ENCODE data around the gene MORN1.

MORN1 gene

GRCh38 chr1:2384941-2385481, 6.3 kb downstream of the MORN1 start:
- no peak for DNase-seq

- no peak for DNase-seq
Measured at GRCh38 chr1:2384130-2384860, 7.1 kb downstream of the MORN1 start.

DNA sequence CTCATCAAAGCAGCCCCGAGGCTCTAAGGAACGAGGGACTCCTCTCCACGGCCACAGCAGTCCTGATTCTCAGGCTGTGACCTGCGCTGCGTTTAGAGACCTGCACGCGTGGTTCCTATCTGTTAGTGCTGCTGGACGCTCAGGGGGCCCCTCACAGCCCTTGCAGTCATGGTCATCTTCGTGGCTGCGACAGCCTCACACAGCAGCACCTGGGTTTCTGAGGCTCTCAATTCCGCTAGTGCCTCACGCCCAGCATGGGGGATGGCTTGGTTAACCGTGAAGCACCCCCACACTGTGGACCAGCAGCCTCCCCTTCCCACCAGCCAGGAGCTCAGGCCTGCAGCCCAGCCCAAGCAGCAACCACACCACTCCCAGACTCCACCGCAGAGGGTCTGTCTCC, 7.8 kb downstream of the MORN1 start:
- DNase-seq, result no peak

DNA sequence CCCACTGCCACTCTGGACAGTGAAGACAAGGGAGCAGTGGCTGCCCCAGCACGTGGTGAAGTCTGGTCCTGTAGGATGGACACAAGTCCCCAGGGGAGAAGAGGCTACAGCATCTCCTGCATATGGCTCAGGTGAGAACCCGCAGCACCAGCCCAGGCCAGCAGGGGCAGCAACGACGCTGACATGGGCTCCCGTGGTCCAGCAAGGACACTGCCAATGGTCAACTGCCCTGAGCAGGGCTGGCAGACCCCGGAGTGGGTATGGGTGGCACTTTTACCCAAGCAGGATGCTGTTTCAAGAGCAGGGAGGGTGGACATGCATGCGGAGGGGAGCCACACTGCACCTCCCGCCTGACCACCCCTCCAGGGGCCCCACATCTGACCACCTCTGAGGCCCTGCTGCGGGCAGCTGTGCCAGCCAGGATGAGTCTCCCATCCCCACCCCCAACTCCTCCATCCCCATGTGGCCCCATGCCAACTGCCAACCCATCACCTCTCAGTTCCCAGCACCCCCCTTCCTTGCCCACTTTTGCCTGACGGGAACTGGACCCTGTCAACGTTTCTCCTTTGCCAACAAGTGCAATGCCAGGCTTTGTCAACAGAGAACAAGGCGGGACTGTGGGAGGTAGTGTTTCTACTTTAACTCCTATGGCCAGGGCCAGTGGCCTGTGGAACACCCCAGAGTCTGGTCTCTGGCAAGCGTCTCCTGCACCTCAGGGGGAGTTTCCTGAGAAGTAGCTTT, 8.6 kb downstream of the MORN1 start:
- DNase-seq, result peak; percentile 42

DNA sequence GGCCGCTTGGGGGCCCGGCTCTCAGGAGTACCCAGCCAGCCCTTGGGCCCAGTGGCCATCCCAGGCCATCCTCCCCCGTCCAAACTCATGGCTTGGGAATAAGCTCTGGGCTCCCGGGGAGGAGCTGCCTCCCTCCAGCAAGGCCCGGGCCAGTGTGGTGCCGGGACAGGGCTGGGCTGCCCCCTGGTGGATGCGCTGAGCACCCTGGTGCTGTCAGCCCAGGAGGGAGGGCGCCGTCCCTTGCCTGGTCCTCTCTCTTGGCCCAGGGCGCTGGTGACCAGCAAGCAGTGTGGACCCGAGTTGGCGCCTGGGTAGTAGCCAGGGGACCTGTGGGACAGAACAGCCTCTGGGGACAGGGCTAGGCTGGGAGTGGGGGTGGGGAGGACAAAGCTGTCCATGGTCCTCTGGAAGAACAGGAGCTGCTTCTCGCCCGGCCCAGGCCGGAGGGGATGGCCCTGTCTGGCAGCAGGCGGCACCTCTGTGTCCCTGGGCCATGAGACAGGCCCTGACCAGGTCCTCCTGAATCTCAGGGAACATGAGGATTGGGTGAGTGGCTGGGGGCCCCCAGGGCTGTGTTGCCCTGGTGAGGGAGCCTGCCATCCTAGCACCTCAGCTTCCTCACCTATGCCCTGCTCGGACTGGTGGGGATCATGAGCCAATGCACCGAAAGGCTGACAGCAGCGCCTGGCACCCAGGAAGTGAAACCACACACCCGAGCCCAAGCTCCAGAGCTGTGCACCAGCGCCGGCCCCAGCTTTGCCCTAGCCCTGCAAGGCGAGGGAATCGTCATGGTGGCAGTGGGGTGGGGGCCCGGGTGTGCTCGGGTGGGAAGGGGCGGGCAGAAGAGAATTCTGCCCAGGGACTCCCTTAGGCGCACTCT, 9.4 kb downstream of the MORN1 start:
- DNase-seq, result peak; percentile 84

GRCh38 chr1:2380816-2381591, 10.3 kb downstream of the MORN1 start:
- no peak for DNase-seq

DNA sequence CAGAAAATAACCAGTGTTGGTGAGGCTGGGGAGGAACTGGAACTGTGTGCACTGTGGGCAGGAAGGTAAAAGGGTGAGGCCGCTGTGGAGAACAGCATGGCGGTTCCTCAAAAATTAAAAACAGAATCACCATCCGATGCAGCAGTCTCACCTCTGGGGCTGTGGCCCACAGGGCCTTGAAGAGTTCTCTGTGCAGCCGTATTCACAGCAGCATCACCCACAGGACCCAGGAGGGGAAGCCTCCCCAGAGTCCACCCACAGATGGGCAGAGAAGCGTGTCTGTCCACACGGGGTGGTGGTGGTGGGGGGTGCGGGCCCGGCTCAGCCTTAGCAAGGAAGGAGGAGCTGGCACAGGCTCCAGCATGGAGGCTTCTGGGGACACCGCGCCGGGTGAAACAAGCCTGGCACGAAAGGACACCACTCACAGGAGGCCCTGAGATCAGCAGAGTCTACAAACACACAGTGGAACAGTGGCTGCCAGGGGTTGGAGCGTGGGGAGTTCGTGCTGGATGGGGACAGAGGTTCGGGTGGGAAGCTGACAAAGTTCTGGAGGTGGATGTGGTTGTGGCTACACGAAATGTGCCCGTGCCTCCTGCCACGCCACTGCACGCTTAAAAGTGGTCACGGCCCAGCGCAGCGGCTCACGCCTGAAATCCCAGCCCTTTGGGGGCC, 11.5 kb downstream of the MORN1 start:
- DNase-seq, result no peak

DNA sequence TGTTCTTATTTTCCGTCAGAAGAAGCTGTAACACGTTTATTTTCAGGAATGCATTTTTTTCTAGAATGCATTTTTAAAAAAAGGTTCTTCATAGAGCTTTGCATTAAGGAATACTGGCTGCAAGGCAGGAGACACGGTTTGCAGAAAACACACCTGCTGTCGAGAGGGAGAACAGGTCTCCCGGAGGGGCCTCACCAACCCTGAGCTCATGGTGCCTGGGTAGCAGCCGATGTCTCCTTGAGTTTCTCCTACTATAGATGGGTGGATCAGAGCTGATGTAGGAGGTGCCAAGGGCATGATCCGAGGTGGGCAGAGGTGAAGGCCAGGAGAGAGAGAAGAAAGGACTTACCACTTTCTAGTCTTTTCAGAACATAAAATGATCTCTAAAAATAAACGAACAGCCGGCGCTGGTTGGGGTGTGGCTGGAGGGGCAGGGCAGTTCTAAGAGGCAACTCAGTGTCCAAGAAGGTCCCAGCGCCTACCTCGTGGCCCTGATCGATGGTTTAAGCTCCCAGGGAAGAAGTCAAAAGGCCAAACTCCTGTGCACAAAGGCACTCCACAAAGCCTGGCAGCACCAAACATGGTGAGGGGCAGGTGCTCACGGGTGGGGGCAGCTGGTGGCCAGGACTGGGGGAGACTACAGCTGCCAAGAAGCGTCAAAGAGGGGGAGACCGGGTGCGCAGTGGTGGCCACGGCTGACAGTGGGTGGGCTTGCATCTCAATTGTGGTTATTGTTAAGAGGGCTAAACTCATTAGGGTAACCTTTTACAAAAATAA, 12.2 kb downstream of the MORN1 start:
- DNase-seq, result no peak

- no peak for DNase-seq
Measured at GRCh38 chr1:2378441-2378851, 12.9 kb downstream of the MORN1 start.

DNA sequence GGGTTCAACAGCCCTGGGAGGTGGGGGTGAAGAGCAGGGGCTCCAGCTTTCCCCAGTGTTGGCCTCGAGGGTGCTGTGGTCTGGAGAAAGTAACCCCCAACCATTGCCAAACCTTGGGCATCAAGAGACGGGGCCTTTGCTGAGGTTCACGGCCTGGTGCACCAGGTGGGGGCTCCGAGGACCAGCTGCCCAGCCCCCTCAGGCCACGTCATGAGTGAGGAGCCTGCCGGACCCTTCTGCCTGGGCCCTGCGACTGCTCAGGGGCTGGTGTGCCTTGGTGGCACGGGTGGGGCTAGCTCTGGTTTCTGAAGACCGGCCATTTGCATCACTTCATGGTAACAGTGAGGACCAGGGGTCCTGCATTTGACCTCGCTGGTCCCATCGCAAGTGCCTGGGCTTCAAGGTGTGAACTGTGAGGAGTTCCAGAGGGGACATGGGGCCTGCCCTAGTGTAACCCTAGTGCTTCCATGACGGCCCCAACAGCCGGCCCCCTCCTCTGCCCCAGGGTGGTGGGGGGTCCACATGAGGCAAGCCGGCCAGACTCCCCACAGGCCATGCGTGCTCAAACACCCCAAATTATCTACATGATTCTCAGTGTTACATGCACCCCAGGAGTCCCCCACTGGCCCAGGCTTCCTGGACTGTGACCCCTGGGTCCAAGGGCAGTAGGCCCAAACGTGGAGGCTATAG, 13.5 kb downstream of the MORN1 start:
- no peak for DNase-seq

GRCh38 chr1:2376931-2377672, 14.3 kb downstream of the MORN1 start:
- no peak for DNase-seq

GRCh38 chr1:2376261-2376741, 15.1 kb downstream of the MORN1 start:
- no peak for DNase-seq

DNA sequence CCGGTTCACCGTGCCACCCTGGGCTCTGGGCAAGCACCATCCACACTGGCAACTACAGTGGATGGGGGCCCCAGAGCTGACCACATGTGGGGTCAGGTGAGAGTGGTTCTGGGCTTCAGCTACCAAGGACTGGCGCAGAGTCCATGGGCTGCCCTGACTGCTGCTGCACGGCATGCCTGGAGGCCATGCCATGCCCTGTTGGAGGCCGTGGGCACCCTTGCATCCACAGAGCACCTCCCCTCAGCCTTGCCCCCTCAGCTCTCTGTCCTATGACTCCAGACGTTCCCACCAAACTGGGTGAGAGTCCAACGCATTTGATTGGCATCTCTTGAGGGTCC, 15.5 kb downstream of the MORN1 start:
- DNase-seq, result no peak

DNA sequence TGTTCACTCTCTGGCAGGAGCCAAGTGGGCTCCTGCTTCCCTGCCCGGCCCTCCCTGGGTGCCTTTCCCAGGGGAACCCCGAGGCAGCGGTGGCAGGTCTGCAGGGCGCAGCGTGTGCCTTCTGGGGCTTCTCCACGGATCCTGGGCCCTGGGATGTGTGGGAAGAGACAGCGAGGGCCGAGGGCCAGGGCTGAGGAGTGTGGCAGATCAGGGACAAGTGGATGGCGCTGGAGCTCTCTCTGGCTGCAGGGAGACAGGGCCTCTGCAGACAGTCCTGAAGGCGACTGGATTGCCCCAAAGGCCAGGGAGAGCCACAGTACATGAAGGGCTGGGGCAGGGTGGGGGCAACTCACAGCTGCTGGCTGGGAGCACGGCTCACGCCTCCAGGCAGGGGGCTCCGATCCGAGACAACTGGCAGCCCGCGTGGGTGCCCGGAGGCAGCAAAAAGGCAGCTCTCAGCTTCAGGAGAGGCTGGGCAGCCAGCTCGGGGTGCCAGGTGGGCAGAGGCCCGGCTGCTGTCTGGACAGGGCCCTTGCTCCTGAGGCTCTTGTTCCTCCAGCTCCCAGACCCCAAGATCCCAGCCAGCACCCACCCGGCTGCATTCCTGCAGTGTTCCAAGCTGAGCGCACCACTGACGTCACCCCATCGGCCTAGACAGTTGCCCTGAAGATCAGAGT, 16.0 kb downstream of the MORN1 start:
- no peak for DNase-seq

GRCh38 chr1:2374252-2375155, 16.9 kb downstream of the MORN1 start:
- no peak for DNase-seq

DNA sequence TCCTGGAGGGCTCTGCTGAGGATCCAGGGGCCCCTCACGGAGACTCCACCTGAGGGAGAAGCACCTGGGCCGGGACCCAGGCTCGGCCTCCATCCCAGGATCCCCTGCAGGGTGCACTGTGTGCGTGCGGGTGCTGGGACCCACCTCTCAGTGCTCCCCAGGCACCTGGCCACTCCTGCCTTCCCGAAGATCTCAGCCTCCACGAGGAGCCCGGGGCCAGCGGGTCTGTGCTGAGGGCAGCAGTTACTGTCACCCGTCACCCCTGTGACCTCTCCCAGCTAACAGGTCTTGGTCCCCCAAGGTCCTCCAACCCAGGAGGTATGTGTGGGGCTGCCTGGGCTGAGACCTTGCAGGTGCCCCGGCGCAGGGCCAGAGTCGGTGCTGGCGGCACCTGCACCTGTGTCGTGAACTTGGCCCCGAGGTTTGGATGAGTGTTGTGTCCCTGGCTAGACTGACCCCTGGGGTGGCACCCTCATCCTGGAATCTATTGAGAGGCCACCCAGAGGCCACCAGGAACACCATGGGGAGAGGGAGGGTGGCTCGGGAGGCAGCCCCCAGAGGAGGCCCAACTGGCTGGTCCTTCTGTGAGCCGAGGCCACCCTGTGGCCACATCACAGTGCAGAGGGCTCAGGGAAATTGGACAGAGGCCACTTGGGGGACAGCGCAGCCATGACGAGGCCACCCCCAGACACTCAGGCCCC, 17.7 kb downstream of the MORN1 start:
- DNase-seq, result no peak

Measured in hematopoietic multipotent progenitor cell treated with erythropoietin and hydrocortisone succinate and interleukin-3 and kit ligand, for 4 days (in vitro differentiated cells).